ENCODE results near the gene HIBCH.

HIBCH gene

DNA sequence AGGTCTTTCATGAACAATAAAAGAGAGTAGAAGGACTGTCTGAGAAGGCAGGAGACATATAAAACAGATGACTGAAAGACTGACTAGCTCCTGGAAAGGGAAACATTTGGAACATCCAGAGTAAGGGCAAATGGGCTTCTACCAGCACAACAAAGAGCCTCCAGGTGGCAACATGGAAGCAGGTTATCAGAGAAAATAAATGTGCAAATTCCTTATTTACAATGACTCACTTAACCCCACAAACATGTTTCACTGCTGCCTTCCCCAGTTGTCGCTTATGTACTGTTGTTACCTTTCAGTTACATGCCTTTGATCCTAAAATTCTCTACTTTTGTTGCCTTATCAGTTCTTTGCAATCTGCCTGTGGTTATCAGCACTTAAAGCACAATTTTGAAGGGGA is 117.0 kb downstream of the HIBCH start:
- TF ChIP-seq, protein P1, sequence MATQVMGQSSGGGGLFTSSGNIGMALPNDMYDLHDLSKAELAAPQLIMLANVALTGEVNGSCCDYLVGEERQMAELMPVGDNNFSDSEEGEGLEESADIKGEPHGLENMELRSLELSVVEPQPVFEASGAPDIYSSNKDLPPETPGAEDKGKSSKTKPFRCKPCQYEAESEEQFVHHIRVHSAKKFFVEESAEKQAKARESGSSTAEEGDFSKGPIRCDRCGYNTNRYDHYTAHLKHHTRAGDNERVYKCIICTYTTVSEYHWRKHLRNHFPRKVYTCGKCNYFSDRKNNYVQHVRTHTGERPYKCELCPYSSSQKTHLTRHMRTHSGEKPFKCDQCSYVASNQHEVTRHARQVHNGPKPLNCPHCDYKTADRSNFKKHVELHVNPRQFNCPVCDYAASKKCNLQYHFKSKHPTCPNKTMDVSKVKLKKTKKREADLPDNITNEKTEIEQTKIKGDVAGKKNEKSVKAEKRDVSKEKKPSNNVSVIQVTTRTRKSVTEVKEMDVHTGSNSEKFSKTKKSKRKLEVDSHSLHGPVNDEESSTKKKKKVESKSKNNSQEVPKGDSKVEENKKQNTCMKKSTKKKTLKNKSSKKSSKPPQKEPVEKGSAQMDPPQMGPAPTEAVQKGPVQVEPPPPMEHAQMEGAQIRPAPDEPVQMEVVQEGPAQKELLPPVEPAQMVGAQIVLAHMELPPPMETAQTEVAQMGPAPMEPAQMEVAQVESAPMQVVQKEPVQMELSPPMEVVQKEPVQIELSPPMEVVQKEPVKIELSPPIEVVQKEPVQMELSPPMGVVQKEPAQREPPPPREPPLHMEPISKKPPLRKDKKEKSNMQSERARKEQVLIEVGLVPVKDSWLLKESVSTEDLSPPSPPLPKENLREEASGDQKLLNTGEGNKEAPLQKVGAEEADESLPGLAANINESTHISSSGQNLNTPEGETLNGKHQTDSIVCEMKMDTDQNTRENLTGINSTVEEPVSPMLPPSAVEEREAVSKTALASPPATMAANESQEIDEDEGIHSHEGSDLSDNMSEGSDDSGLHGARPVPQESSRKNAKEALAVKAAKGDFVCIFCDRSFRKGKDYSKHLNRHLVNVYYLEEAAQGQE (IDR thresholded peaks at IDR 0.05; ENCODE audit: insufficient replicate concordance, low read depth), result no peak
- TF ChIP-seq CTCF (IDR thresholded peaks at IDR 0.05; ENCODE audit: insufficient read depth, low read length) (no peak), SPI1 (IDR thresholded peaks at IDR 0.05; ENCODE audit: borderline replicate concordance, low read depth) (no peak), POLR2AphosphoS5 (IDR thresholded peaks at IDR 0.05; ENCODE audit: low read depth) (no peak), GABPA (IDR thresholded peaks at IDR 0.05; ENCODE audit: low read depth) (no peak)
- no peak for DNase-seq (ENCODE audit: low read depth in 1 of 2, low spot score in 1 of 2)
- no peak overlapping the region for H3K27ac ChIP-seq (replicated peaks)
- no peak overlapping the region for H3K4me3 ChIP-seq (replicated peaks; ENCODE audit: insufficient read depth, low read length)
- H3K27me3 ChIP-seq (ENCODE audit: insufficient read depth, poor library complexity, severe bottlenecking), result no peaks in the 10 kb centered on the region

GRCh38 chr2:190202018-190202417 is 117.6 kb downstream of the HIBCH start:
- H3K4me3 ChIP-seq (replicated peaks; ENCODE audit: insufficient read depth, low read length), result no peak overlapping the region
- H3K27me3 ChIP-seq (ENCODE audit: insufficient read depth, poor library complexity, severe bottlenecking), result no peaks in the 10 kb centered on the region
- no peak overlapping the region for H3K27ac ChIP-seq (replicated peaks)
- TF ChIP-seq GABPA (IDR thresholded peaks at IDR 0.05; ENCODE audit: low read depth) (no peak), CTCF (IDR thresholded peaks at IDR 0.05; ENCODE audit: insufficient read depth, low read length) (no peak), POLR2AphosphoS5 (IDR thresholded peaks at IDR 0.05; ENCODE audit: low read depth) (no peak), SPI1 (IDR thresholded peaks at IDR 0.05; ENCODE audit: borderline replicate concordance, low read depth) (no peak)
- TF ChIP-seq, protein P1 (IDR thresholded peaks at IDR 0.05; ENCODE audit: insufficient replicate concordance, low read depth), result no peak
- DNase-seq (ENCODE audit: low read depth in 1 of 2, low spot score in 1 of 2), result no peak

- no peak overlapping the region for H3K4me3 ChIP-seq (replicated peaks; ENCODE audit: insufficient read depth, low read length)
- H3K27me3 ChIP-seq (ENCODE audit: insufficient read depth, poor library complexity, severe bottlenecking), result no peaks in the 10 kb centered on the region
- no peak overlapping the region for H3K27ac ChIP-seq (replicated peaks)
- no peak for DNase-seq (ENCODE audit: low read depth in 1 of 2, low spot score in 1 of 2)
- no peak for TF ChIP-seq SPI1 (IDR thresholded peaks at IDR 0.05; ENCODE audit: borderline replicate concordance, low read depth)
- TF ChIP-seq POLR2AphosphoS5 (IDR thresholded peaks at IDR 0.05; ENCODE audit: low read depth), result no peak
- no peak for TF ChIP-seq CTCF (IDR thresholded peaks at IDR 0.05; ENCODE audit: insufficient read depth, low read length)
- no peak for TF ChIP-seq GABPA (IDR thresholded peaks at IDR 0.05; ENCODE audit: low read depth)
- TF ChIP-seq, protein P1 (IDR thresholded peaks at IDR 0.05; ENCODE audit: insufficient replicate concordance, low read depth), result no peak
Observed at GRCh38 chr2:190200603-190201002, 119.0 kb downstream of the HIBCH start.

Data from HL-60 (cell line).